IMR-90 (cell line): ENCODE data around the gene KCNN3. TPM values are rescaled to one million over a fixed set of nuclear protein-coding genes. Genes with fewer than 3 reads are reported as not detected.

Experiments
- ATAC-seq: fragments of 200-7000 bp; cut with Tn5 transposase; 2 replicates; pipeline ENCODE4 v1.9.1; 2020; ENCODE audit warnings: low read depth, mild to moderate bottlenecking, moderate library complexity
- BruUV-seq: library from RNA; stranded (reverse); fragments of 400-500 nt; replicated peaks from 2 replicates; lab custom pipeline; 2021; lab: Mats Ljungman, UMichigan
- CTCF ChIA-PET: fragments of 300-600 bp; formaldehyde crosslinking; extraction: SDS; loops from one replicate; lab custom pipeline; 2021; ENCODE audit warnings: antibody characterized with exemption; lab: Yijun Ruan, JAX
- POLR2A ChIA-PET: fragments of 300-600 bp; sonication (Branson Sonifier 250); formaldehyde crosslinking; loops from one replicate; lab custom pipeline; 2022; ENCODE audit warnings: antibody characterized with exemption; ENCODE audit not compliant: unreplicated experiment; lab: Charles Lee
- DNase-seq: peaks from one replicate; pipeline ENCODE4 v3.0.0; 2013
- H2AFZ ChIP-seq: replicated peaks from 2 replicates; pipeline ENCODE3; 2013; ENCODE audit warnings: low read length, mild to moderate bottlenecking; ENCODE audit not compliant: poor library complexity
- H2AK5ac ChIP-seq: 2 replicates; pipeline ENCODE4 v1.6.1; 2013; ENCODE audit warnings: low read depth, low read length, inconsistent platforms
- H2AK9ac ChIP-seq: replicated peaks from 2 replicates; pipeline ENCODE3; 2013; ENCODE audit warnings: mild to moderate bottlenecking, low read depth, low read length, moderate library complexity; ENCODE audit not compliant: poor library complexity
- H2BK120ac ChIP-seq: 2 replicates; pipeline ENCODE4 v1.6.1; 2013; ENCODE audit warnings: low read depth, low read length, inconsistent platforms
- H2BK15ac ChIP-seq: 3 replicates; pipeline ENCODE4 v1.6.1; 2013; ENCODE audit warnings: low read depth, low read length, inconsistent platforms
- H2BK20ac ChIP-seq: 2 replicates; pipeline ENCODE4 v1.6.1; 2013; ENCODE audit warnings: low read depth, mild to moderate bottlenecking, inconsistent platforms, low read length, moderate library complexity
- H2BK5ac ChIP-seq: 2 replicates; pipeline ENCODE4 v1.6.1; 2013; ENCODE audit warnings: mild to moderate bottlenecking, low read depth, low read length, inconsistent platforms; ENCODE audit not compliant: poor library complexity, severe bottlenecking
- H3K14ac ChIP-seq: replicated peaks from 2 replicates; pipeline ENCODE4 v1.6.1; 2013; ENCODE audit warnings: low read depth, low read length, inconsistent platforms
- H3K18ac ChIP-seq: 2 replicates; pipeline ENCODE4 v1.6.1; 2013; ENCODE audit warnings: low read depth, low read length, control low read depth
- H3K23ac ChIP-seq: 2 replicates; pipeline ENCODE4 v1.6.1; 2013; ENCODE audit warnings: low read depth, low read length, inconsistent platforms
- H3K27ac ChIP-seq: 2 replicates; pipeline ENCODE4 v1.5.1; 2013; ENCODE audit warnings: mild to moderate bottlenecking, control low read depth, low read length; ENCODE audit not compliant: insufficient read depth
- H3K27me3 ChIP-seq: 2 replicates; pipeline ENCODE4 v1.6.1; 2013; ENCODE audit warnings: low read length; ENCODE audit not compliant: control insufficient read depth, insufficient read depth
- H3K36me3 ChIP-seq: 2 replicates; pipeline ENCODE4 v1.6.1; 2013; ENCODE audit warnings: low read length, mixed read lengths; ENCODE audit not compliant: control insufficient read depth, insufficient read depth
- H3K4ac ChIP-seq: 2 replicates; pipeline ENCODE4 v1.6.1; 2013; ENCODE audit warnings: low read depth, low read length, inconsistent platforms
- H3K4me1 ChIP-seq: 2 replicates; pipeline ENCODE4 v1.6.1; 2013; ENCODE audit warnings: low read length, mixed read lengths; ENCODE audit not compliant: control insufficient read depth, insufficient read depth
- H3K4me2 ChIP-seq: 2 replicates; pipeline ENCODE4 v1.6.1; 2013; ENCODE audit warnings: low read depth, mild to moderate bottlenecking, control low read depth, low read length, moderate library complexity
- H3K4me3 ChIP-seq: 2 replicates; pipeline ENCODE4 v1.5.1; 2013; ENCODE audit warnings: low read depth, mild to moderate bottlenecking, control low read depth, low read length, moderate library complexity; ENCODE audit not compliant: insufficient read depth
- H3K56ac ChIP-seq: 2 replicates; pipeline ENCODE4 v1.6.1; 2013; ENCODE audit warnings: low read length, inconsistent platforms; ENCODE audit not compliant: insufficient read depth; ENCODE audit errors: extremely low read depth
- H3K79me1 ChIP-seq, 2 experiments: 2 replicates each; pipeline ENCODE4 v1.6.1; 2013; ENCODE audit warnings: low read length in 2 of 2, inconsistent platforms in 1 of 2, low read depth in 1 of 2
- H3K9ac ChIP-seq: 2 replicates; pipeline ENCODE4 v1.6.1; 2013; ENCODE audit warnings: low read depth, low read length, control low read depth
- H3K9me1 ChIP-seq: 2 replicates; pipeline ENCODE4 v1.6.1; 2013; ENCODE audit warnings: low read length, inconsistent platforms; ENCODE audit not compliant: insufficient read depth
- H3K9me3 ChIP-seq: 2 replicates; pipeline ENCODE4 v1.6.1; 2013; ENCODE audit warnings: low read length; ENCODE audit not compliant: control insufficient read depth, insufficient read depth
- H4K20me1 ChIP-seq: 2 replicates; pipeline ENCODE4 v1.6.1; 2013; ENCODE audit warnings: low read length, inconsistent platforms; ENCODE audit not compliant: insufficient read depth
- H4K5ac ChIP-seq: 2 replicates; pipeline ENCODE4 v1.6.1; 2013; ENCODE audit warnings: mild to moderate bottlenecking, low read depth, low read length, control low read depth
- H4K8ac ChIP-seq, 2 experiments: 2 replicates each; pipeline ENCODE4 v1.6.1; 2013; ENCODE audit warnings: low read depth in 2 of 2, low read length in 2 of 2, control low read depth in 1 of 2, inconsistent platforms in 1 of 2
- H4K91ac ChIP-seq: 2 replicates; pipeline ENCODE4 v1.6.1; 2013; ENCODE audit warnings: low read depth, low read length, inconsistent platforms; ENCODE audit not compliant: insufficient read depth
- CEBPB ChIP-seq: IDR thresholded peaks from 2 replicates; pipeline ENCODE4 v1.6.1; 2012; ENCODE audit warnings: low read depth, low read length, improper control_type of control experiment
- CHD1 ChIP-seq: IDR thresholded peaks from 2 replicates; pipeline ENCODE4 v1.6.1; 2012; ENCODE audit warnings: low read depth, low read length, improper control_type of control experiment
- FOS ChIP-seq: fragments of 150-350 bp; IDR thresholded peaks from 2 replicates; pipeline ENCODE4 v1.6.1; 2016; ENCODE audit warnings: low read depth, low read length
- MAFK ChIP-seq: IDR thresholded peaks from 2 replicates; pipeline ENCODE4 v1.6.1; 2012; ENCODE audit warnings: low read depth, low read length, improper control_type of control experiment
- MAZ ChIP-seq: IDR thresholded peaks from 2 replicates; pipeline ENCODE4 v1.6.1; 2012; ENCODE audit warnings: low read depth, mild to moderate bottlenecking, low read length, improper control_type of control experiment, moderate library complexity, borderline replicate concordance
- MXI1 ChIP-seq: IDR thresholded peaks from 2 replicates; pipeline ENCODE4 v1.6.1; 2012; ENCODE audit warnings: low read depth, mild to moderate bottlenecking, low read length, moderate library complexity, borderline replicate concordance
- NFE2L2 ChIP-seq: fragments of 150-350 bp; IDR thresholded peaks from 2 replicates; pipeline ENCODE4 v1.6.1; 2016; ENCODE audit warnings: low read depth, mild to moderate bottlenecking, low read length
- POLR2A ChIP-seq: IDR thresholded peaks from 2 replicates; pipeline ENCODE4 v1.6.1; 2012; ENCODE audit warnings: mild to moderate bottlenecking, low read depth, low read length
- RAD21 ChIP-seq: IDR thresholded peaks from 2 replicates; pipeline ENCODE4 v1.6.1; 2012; ENCODE audit warnings: low read length, improper control_type of control experiment
- RCOR1 ChIP-seq: IDR thresholded peaks from 2 replicates; pipeline ENCODE4 v1.6.1; 2012; ENCODE audit warnings: mild to moderate bottlenecking, low read length, improper control_type of control experiment; ENCODE audit not compliant: insufficient replicate concordance
- RFX5 ChIP-seq: IDR thresholded peaks from 2 replicates; pipeline ENCODE4 v1.8.0; 2012; ENCODE audit warnings: low read depth, mild to moderate bottlenecking, low read length, moderate library complexity
- USF2 ChIP-seq: fragments of 150-350 bp; IDR thresholded peaks from 2 replicates; pipeline ENCODE4 v1.6.1; 2017; ENCODE audit warnings: mild to moderate bottlenecking, antibody characterized with exemption, low read length, low read depth
- WGBS, 2 experiments: methylation state at CpG; one replicate each; pipeline versions ENCODE4 v1.1.5 to v1.1.7; 2013; ENCODE audit warnings: missing lambda C conversion rate in 2 of 2; ENCODE audit not compliant: insufficient read length in 1 of 2; ENCODE audit errors: extremely low coverage in 2 of 2; 5-methylcytosine and 5-hydroxymethylcytosine counted together
- dilution Hi-C: fragments of 300-500 bp; cut with HindIII; formaldehyde crosslinking; loops from one replicate; pipeline ENCODE4 v1.14.3; 2018; ENCODE audit warnings: low sequenced_read_pairs; ENCODE audit not compliant: unreplicated experiment
- in situ Hi-C: fragments of 300-500 bp; cut with MboI; formaldehyde crosslinking; loops from 3 replicates; pipeline ENCODE4 v1.14.3; 2019; ENCODE audit warnings: low sequenced_read_pairs, inconsistent platforms, mixed read lengths
- intact Hi-C: fragments of 100-400 bp; cut with micrococcal nuclease; formaldehyde crosslinking; loops from 2 replicates; pipeline ENCODE4 v1.10.0; 2022
- polyA plus RNA-seq, 3 experiments: library from polyadenylated mRNA; depleted of rRNA; stranded (reverse); fragments of >200 nt; gene quantifications; 2 replicates each; pipeline ENCODE4 v1.2.3, GENCODE V29; 2012; ENCODE audit warnings: low replicate concordance in 1 of 3
- total RNA-seq: library from RNA; depleted of rRNA; stranded (reverse); fragments of >200 nt; gene quantifications from 2 replicates; pipeline ENCODE4 v1.2.3, GENCODE V29; 2012

Gene KCNN3
- total and polyA plus RNA-seq, 2 of the 4 experiments (the other 2 are of a cell fraction) = 0.02 TPM; not detected in 1

- peaks cover 4% of the 10 kb centered on the region; the same call in 1 of the 2 replicates for H4K20me1 ChIP-seq
- dilution Hi-C loops (no loop called here), intact Hi-C loops (loop anchor here (10.0 kb wide), 1 partner anchor 176 kb away; no protein-coding TSS in a partner anchor), in situ Hi-C loops (no loop called here)
- no peak overlapping the region for H3K18ac ChIP-seq
- H3K56ac ChIP-seq = no peak overlapping the region
- H3K27me3 ChIP-seq = peaks cover 69% of the 10 kb centered on the region
- no CpG with 5 or more reads among the region's 6 CpGs for WGBS, 2 experiments
- ChIA-PET CTCF (interaction anchor here (1.0 kb wide), 1 partner anchor 311 kb away, joined by 4 read pairs; no protein-coding TSS in a partner anchor), POLR2A (no interaction called here)
- no peak overlapping the region for H3K9ac ChIP-seq
- no peak overlapping the region for H3K4me3 ChIP-seq
- H3K4ac ChIP-seq = no peak overlapping the region
- no peak overlapping the region for H2AK5ac ChIP-seq
- TF ChIP-seq FOS = no peak
- TF ChIP-seq RAD21 = no peak
- TF ChIP-seq POLR2A = no peak
- TF ChIP-seq MAZ = no peak
- no peak for TF ChIP-seq MXI1
- no peak for TF ChIP-seq MAFK
- no peak for TF ChIP-seq CEBPB
- no peak for TF ChIP-seq CHD1
- TF ChIP-seq RCOR1 = no peak
- TF ChIP-seq USF2 = no peak
- TF ChIP-seq RFX5 = no peak
- TF ChIP-seq NFE2L2 = no peak
- no peak overlapping the region for H4K8ac ChIP-seq
- no peak for DNase-seq
- H3K4me2 ChIP-seq = no peak overlapping the region
- no peak overlapping the region for H2BK20ac ChIP-seq
- no peak overlapping the region for H2AFZ ChIP-seq
- peaks cover 2% of the 10 kb centered on the region; the same call in 1 of the 2 replicates for H3K9me3 ChIP-seq
- H4K5ac ChIP-seq = no peak overlapping the region
- no peak overlapping the region for H2BK15ac ChIP-seq
- H2BK120ac ChIP-seq = no peak overlapping the region
- no peaks in the 10 kb centered on the region for H3K9me1 ChIP-seq
- no peak overlapping the region for H2BK5ac ChIP-seq
- no peak overlapping the region for H3K14ac ChIP-seq
- no TSS peak for BruUV-seq
- no peak for ATAC-seq
- H4K91ac ChIP-seq = no peak overlapping the region
- no peak overlapping the region for H3K23ac ChIP-seq
- no peaks in the 10 kb centered on the region for H3K79me1 ChIP-seq
- peaks cover 9% of the 10 kb centered on the region for H3K4me1 ChIP-seq
- no peak overlapping the region for H2AK9ac ChIP-seq
- H3K36me3 ChIP-seq = no peaks in the 10 kb centered on the region
- H3K27ac ChIP-seq = no peak overlapping the region
These were observed 653 bp upstream of the KCNN3 start for GRCh38 chr1:154870734-154871133.
